Panc1 (cell line): ENCODE data around the gene RARG. TPM values are rescaled to one million over a fixed set of nuclear protein-coding genes. Genes with fewer than 3 reads are reported as not detected.

Experiments used
- ATAC-seq: fragments of 200-7000 bp; cut with Tn5 transposase; 2 replicates; pipeline ENCODE4 v1.9.1; 2020; ENCODE audit warnings: mild to moderate bottlenecking, moderate library complexity
- BruUV-seq: library from RNA; stranded (reverse); fragments of 400-500 nt; replicated peaks from 2 replicates; lab custom pipeline; 2021; lab: Mats Ljungman, UMichigan
- CTCF ChIA-PET: fragments of 300-600 bp; sonication (Branson Sonifier 250); formaldehyde crosslinking; loops from one replicate; lab custom pipeline; 2022; ENCODE audit warnings: antibody characterized with exemption; lab: Charles Lee
- POLR2A ChIA-PET: fragments of 300-600 bp; sonication (Branson Sonifier 250); formaldehyde crosslinking; loops from one replicate; lab custom pipeline; 2022; ENCODE audit warnings: antibody characterized with exemption; lab: Charles Lee
- DNase-seq: peaks from one replicate; pipeline ENCODE4 v3.0.0-alpha.2; 2010; ENCODE audit warnings: low read depth, low spot score
- H3K27ac ChIP-seq: 2 replicates; pipeline ENCODE4 v1.5.1; 2011; ENCODE audit warnings: mild to moderate bottlenecking, low read length, inconsistent platforms
- H3K27me3 ChIP-seq: fragments of 200-500 bp; sonication (Bioruptor generic); 2 replicates; pipeline ENCODE4 v1.6.0; 2014; ENCODE audit warnings: low read length, inconsistent platforms; ENCODE audit not compliant: control insufficient read depth, insufficient read depth
- H3K36me3 ChIP-seq: fragments of 200-500 bp; sonication (Bioruptor generic); 2 replicates; pipeline ENCODE4 v1.5.1; 2014; ENCODE audit warnings: inconsistent platforms, mild to moderate bottlenecking, low read length, moderate library complexity; ENCODE audit not compliant: control insufficient read depth, insufficient read depth
- H3K4me1 ChIP-seq: 2 replicates; pipeline ENCODE4 v1.5.1; 2011; ENCODE audit warnings: inconsistent platforms, mild to moderate bottlenecking, low read length, moderate library complexity; ENCODE audit not compliant: control insufficient read depth, insufficient read depth
- H3K4me3 ChIP-seq, 2 experiments: 2 replicates each; pipeline ENCODE4 v1.5.1; 2011 to 2012; ENCODE audit warnings: low read depth in 2 of 2, low read length in 2 of 2, mild to moderate bottlenecking in 2 of 2, inconsistent platforms in 1 of 2, moderate library complexity in 1 of 2
- H3K9me3 ChIP-seq: fragments of 200-500 bp; sonication (Bioruptor generic); 2 replicates; pipeline ENCODE4 v1.5.1; 2014; ENCODE audit warnings: low read depth, mild to moderate bottlenecking, inconsistent platforms, low read length, moderate library complexity; ENCODE audit not compliant: control insufficient read depth, insufficient read depth
- POLR2AphosphoS5 ChIP-seq: IDR thresholded peaks from 2 replicates; pipeline ENCODE4 v1.6.1; 2012; ENCODE audit warnings: mild to moderate bottlenecking, low read depth, low read length, moderate library complexity
- SIN3A ChIP-seq: IDR thresholded peaks from 2 replicates; pipeline ENCODE4 v1.6.1; 2012; ENCODE audit warnings: low read depth, mild to moderate bottlenecking, low read length, moderate library complexity, borderline replicate concordance; ENCODE audit not compliant: insufficient read depth
- TCF7L2 ChIP-seq: IDR thresholded peaks from 2 replicates; pipeline ENCODE4 v1.6.1; 2011; ENCODE audit warnings: mild to moderate bottlenecking, low read depth, low read length, inconsistent platforms
- in situ Hi-C: cut with HindIII; loops from 2 replicates; pipeline ENCODE4 v1.10.0; 2016; ENCODE audit warnings: low sequenced_read_pairs, low pct_unique_long_range_greater_than_20kb
- intact Hi-C: fragments of 100-400 bp; cut with micrococcal nuclease; formaldehyde crosslinking; loops from one replicate; pipeline ENCODE4 v1.10.0; 2022; ENCODE audit not compliant: unreplicated experiment
- total RNA-seq: library from RNA; stranded (reverse); gene quantifications from one replicate; pipeline ENCODE4 v1.2.1, GENCODE V29; 2021; ENCODE audit not compliant: unreplicated experiment
- TF ChIP-seq, protein P1 (sequence below): fragments of 450-650 bp; IDR thresholded peaks from 2 replicates; pipeline ENCODE4 v1.5.1; 2017; ENCODE audit warnings: mild to moderate bottlenecking
- TF ChIP-seq, protein P2 (sequence below), 2 experiments: IDR thresholded peaks; 2 replicates each; pipeline ENCODE4 v1.6.1; 2011 to 2012; ENCODE audit warnings: low read depth in 2 of 2, control low read depth in 1 of 2, low read length in 1 of 2, mild to moderate bottlenecking in 1 of 2, moderate library complexity in 1 of 2; ENCODE audit not compliant: insufficient read depth in 1 of 2

Gene RARG
- total RNA-seq, 1 experiment from 2014 or later = 41.2 TPM

- no peak for TF ChIP-seq SIN3A
- in situ Hi-C loops (no loop called here), intact Hi-C loops (loop anchor here (5.0 kb wide), 1 partner anchor 37 kb away; a partner anchor contains a TSS)
- no TSS peak for BruUV-seq
- Histone ChIP-seq H3K36me3 (no peaks in the 10 kb centered on the region; the same call in 1 of the 2 replicates), H3K27ac (no peak overlapping the region), H3K9me3 (no peaks in the 10 kb centered on the region), H3K4me1 (peaks cover 31% of the 10 kb centered on the region), H3K4me3 (no peak overlapping the region), H3K27me3 (no peaks in the 10 kb centered on the region)
- DNase-seq = no peak
- ChIA-PET POLR2A (no interaction called here), CTCF (interaction anchor here (0.8 to 2.7 kb wide), 5 partner anchors 27 to 106 kb away, joined by 3 to 13 read pairs (median 7); partner anchors contain the start of genes AAAS and ESPL1)
- no peak for ATAC-seq
These were observed 17.1 kb downstream of the RARG start for GRCh38 chr12:53214687-53215455.

DNA sequence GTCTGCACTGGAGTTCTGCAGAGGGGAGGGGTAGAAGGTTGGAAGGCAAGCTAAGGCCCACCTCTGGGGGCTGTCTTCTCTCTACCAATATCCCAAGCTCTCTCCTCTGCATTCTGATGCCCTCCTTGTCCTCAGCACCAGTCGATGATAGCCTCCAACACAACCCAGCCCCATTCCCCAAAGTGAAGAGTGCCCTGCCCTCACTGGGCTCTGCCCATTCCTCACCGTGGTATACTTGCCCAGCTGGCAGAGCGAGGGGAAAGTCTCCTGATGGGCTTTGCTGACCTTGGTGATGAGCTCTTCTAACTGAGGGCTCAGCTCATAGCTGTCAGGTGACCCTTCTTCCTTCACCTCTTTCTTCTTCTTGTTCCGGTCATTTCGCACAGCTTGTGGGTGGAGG, 17.8 kb downstream of the RARG start:
- no peak for TF ChIP-seq SIN3A
- TF ChIP-seq POLR2AphosphoS5 = no peak
- no peak for TF ChIP-seq TCF7L2
- TF ChIP-seq, protein P1, sequence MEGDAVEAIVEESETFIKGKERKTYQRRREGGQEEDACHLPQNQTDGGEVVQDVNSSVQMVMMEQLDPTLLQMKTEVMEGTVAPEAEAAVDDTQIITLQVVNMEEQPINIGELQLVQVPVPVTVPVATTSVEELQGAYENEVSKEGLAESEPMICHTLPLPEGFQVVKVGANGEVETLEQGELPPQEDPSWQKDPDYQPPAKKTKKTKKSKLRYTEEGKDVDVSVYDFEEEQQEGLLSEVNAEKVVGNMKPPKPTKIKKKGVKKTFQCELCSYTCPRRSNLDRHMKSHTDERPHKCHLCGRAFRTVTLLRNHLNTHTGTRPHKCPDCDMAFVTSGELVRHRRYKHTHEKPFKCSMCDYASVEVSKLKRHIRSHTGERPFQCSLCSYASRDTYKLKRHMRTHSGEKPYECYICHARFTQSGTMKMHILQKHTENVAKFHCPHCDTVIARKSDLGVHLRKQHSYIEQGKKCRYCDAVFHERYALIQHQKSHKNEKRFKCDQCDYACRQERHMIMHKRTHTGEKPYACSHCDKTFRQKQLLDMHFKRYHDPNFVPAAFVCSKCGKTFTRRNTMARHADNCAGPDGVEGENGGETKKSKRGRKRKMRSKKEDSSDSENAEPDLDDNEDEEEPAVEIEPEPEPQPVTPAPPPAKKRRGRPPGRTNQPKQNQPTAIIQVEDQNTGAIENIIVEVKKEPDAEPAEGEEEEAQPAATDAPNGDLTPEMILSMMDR = no peak
- TF ChIP-seq, protein P2, sequence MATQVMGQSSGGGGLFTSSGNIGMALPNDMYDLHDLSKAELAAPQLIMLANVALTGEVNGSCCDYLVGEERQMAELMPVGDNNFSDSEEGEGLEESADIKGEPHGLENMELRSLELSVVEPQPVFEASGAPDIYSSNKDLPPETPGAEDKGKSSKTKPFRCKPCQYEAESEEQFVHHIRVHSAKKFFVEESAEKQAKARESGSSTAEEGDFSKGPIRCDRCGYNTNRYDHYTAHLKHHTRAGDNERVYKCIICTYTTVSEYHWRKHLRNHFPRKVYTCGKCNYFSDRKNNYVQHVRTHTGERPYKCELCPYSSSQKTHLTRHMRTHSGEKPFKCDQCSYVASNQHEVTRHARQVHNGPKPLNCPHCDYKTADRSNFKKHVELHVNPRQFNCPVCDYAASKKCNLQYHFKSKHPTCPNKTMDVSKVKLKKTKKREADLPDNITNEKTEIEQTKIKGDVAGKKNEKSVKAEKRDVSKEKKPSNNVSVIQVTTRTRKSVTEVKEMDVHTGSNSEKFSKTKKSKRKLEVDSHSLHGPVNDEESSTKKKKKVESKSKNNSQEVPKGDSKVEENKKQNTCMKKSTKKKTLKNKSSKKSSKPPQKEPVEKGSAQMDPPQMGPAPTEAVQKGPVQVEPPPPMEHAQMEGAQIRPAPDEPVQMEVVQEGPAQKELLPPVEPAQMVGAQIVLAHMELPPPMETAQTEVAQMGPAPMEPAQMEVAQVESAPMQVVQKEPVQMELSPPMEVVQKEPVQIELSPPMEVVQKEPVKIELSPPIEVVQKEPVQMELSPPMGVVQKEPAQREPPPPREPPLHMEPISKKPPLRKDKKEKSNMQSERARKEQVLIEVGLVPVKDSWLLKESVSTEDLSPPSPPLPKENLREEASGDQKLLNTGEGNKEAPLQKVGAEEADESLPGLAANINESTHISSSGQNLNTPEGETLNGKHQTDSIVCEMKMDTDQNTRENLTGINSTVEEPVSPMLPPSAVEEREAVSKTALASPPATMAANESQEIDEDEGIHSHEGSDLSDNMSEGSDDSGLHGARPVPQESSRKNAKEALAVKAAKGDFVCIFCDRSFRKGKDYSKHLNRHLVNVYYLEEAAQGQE (IDR thresholded peaks at IDR 0.05; ENCODE audit: insufficient read depth in 1 of 2, low read depth in 2 of 2, low read length in 1 of 2) = no peak
- POLR2A ChIA-PET = no interaction called here
- H3K4me1 ChIP-seq = peaks cover 31% of the 10 kb centered on the region
- intact Hi-C loops = no loop called here
- H3K36me3 ChIP-seq = no peaks in the 10 kb centered on the region; the same call in 1 of the 2 replicates
- H3K27ac ChIP-seq = no peak overlapping the region
- H3K4me3 ChIP-seq = no peak overlapping the region
- H3K9me3 ChIP-seq = no peaks in the 10 kb centered on the region
- H3K27me3 ChIP-seq = no peaks in the 10 kb centered on the region
- no peak for DNase-seq
- ATAC-seq = no peak
- CTCF ChIA-PET = interaction anchor here (0.8 to 2.7 kb wide), 12 partner anchors 21 to 131 kb away, joined by 3 to 13 read pairs (median 4); partner anchors contain the start of genes AAAS, ESPL1 and PFDN5
- no TSS peak for BruUV-seq
- in situ Hi-C loops = no loop called here

GRCh38 chr12:53213348-53213747, 18.7 kb downstream of the RARG start:
- BruUV-seq = no TSS peak
- H3K9me3 ChIP-seq = no peaks in the 10 kb centered on the region
- ChIA-PET POLR2A (no interaction called here), CTCF (interaction anchor here (0.6 to 2.7 kb wide), 13 partner anchors 22 to 132 kb away, joined by 3 to 13 read pairs (median 4); partner anchors contain the start of genes AAAS, ESPL1 and PFDN5)
- TF ChIP-seq, protein P2 (IDR thresholded peaks at IDR 0.05; ENCODE audit: insufficient read depth in 1 of 2, low read depth in 2 of 2, low read length in 1 of 2) = 0 out of 4 replicates have a peak, but pooled peaks of 1 of the 2 experiments have one; percentile 15
- TF ChIP-seq, protein P1 = peak; percentile 98
- TF ChIP-seq POLR2AphosphoS5 = no peak
- no peak overlapping the region for H3K4me3 ChIP-seq
- ATAC-seq = peak; percentile 89
- DNase-seq = no peak
- H3K27ac ChIP-seq = no peak overlapping the region; the same call in 1 of the 2 replicates
- H3K4me1 ChIP-seq = peaks cover 30% of the 10 kb centered on the region
- intact Hi-C loops (loop anchor here (1.0 kb wide), 1 partner anchor 74 kb away; no protein-coding TSS in a partner anchor), in situ Hi-C loops (no loop called here)
- H3K36me3 ChIP-seq = no peaks in the 10 kb centered on the region; the same call in 1 of the 2 replicates
- H3K27me3 ChIP-seq = no peaks in the 10 kb centered on the region
